GM12872 (cell line): ENCODE data around the gene DNM2.

Source experiments
- CTCF ChIP-seq: IDR thresholded peaks from 3 replicates; pipeline ENCODE4 v1.5.1; 2011; ENCODE audit warnings: low read depth, mild to moderate bottlenecking, low read length, moderate library complexity; ENCODE audit not compliant: insufficient read depth

DNM2 gene

GRCh38 chr19:10809651-10810285 lies 91.9 kb downstream of the DNM2 start:
- TF ChIP-seq CTCF = no peak

GRCh38 chr19:10811391-10812111 lies 93.7 kb downstream of the DNM2 start:
- no peak for TF ChIP-seq CTCF

- TF ChIP-seq CTCF = no peak
Observed at GRCh38 chr19:10812196-10812595, 94.3 kb downstream of the DNM2 start.

- no peak for TF ChIP-seq CTCF
Observed at GRCh38 chr19:10812902-10813404, 95.1 kb downstream of the DNM2 start.

GRCh38 chr19:10815007-10815536 lies 97.2 kb downstream of the DNM2 start:
- no peak for TF ChIP-seq CTCF

- no peak for TF ChIP-seq CTCF
Observed at GRCh38 chr19:10815969-10816644, 98.2 kb downstream of the DNM2 start.

- TF ChIP-seq CTCF = no peak
Observed at GRCh38 chr19:10816691-10817090, 98.8 kb downstream of the DNM2 start.
